ENCODE results near the gene LGALS9. TPM values are rescaled to one million over a fixed set of nuclear protein-coding genes. Genes with fewer than 3 reads are reported as not detected.

LGALS9 gene
- total RNA-seq, 4 donors from 2014 or later = 20.2 to 76.1 (median 23.9) TPM

DNA sequence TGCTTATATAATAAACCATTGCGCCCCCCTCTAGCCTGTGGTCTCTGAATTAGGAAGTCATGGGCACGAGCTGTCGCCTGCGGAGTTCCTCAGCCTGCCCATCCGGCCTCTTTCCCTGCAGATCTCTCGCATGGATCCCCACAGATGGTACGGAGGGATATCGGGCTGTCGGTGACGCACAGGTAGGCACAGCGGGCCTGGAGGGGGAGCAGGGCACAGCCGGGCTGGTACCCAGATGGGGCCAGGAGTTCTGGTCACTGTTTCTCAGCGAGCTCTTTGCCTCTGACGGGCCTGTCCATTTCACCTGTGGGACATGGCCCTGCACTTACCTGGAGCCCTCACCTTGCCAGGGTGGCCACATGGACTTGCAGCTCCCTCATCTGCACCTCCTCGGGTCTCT lies 42.6 kb upstream of the LGALS9 start:
- Histone ChIP-seq H3K4me3 (no peak overlapping the region), H3K9me3 (no peaks in the 10 kb centered on the region), H3K27ac (no peak overlapping the region), H3K4me1 (no peaks in the 10 kb centered on the region), H3K27me3 (no peaks in the 10 kb centered on the region), H3K36me3 (peaks cover 3 to 100% (median 12%) of the 10 kb centered on the region in 3 donors)
- intact Hi-C loops (cut with DNase I) = no loop called here
- WGBS, 2 donors = 95 to 100% methylated on average over 1 to 15 of the region's 15 CpGs
- no peak for DNase-seq
- no peak for TF ChIP-seq POLR2A (IDR thresholded peaks at IDR 0.05)
- TF ChIP-seq, protein P1, sequence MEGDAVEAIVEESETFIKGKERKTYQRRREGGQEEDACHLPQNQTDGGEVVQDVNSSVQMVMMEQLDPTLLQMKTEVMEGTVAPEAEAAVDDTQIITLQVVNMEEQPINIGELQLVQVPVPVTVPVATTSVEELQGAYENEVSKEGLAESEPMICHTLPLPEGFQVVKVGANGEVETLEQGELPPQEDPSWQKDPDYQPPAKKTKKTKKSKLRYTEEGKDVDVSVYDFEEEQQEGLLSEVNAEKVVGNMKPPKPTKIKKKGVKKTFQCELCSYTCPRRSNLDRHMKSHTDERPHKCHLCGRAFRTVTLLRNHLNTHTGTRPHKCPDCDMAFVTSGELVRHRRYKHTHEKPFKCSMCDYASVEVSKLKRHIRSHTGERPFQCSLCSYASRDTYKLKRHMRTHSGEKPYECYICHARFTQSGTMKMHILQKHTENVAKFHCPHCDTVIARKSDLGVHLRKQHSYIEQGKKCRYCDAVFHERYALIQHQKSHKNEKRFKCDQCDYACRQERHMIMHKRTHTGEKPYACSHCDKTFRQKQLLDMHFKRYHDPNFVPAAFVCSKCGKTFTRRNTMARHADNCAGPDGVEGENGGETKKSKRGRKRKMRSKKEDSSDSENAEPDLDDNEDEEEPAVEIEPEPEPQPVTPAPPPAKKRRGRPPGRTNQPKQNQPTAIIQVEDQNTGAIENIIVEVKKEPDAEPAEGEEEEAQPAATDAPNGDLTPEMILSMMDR (IDR thresholded peaks at IDR 0.05) = no peak

DNA sequence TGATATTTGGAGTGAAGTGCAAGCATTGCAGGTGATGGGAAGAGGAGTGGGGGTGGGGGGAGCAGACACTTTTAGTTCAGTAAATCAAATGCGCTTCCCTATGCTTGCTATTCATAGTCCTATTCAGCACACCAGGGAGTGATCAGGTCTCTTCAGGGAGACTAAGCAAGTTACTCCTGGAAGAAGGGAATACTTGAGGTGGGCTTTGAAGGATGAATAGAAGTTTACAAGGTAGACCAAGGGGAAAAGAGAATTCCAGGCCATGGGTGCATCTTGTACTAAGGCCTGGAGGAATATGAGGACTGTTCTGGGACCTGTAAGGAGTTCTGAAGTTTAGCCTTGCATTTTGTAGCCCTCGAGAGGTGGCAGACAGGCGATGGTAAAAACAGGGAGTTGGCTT lies 40.1 kb upstream of the LGALS9 start:
- H3K36me3 ChIP-seq = peaks cover 5 to 100% (median 9%) of the 10 kb centered on the region in 3 donors
- no peak for DNase-seq
- H3K27ac ChIP-seq = no peak overlapping the region
- H3K4me1 ChIP-seq = no peaks in the 10 kb centered on the region
- intact Hi-C loops (cut with DNase I) = loop anchor here (10.0 kb wide), 1 partner anchor 136 kb away; the partner anchor contains the start of gene KSR1
- no peak overlapping the region for H3K4me3 ChIP-seq
- H3K9me3 ChIP-seq = no peaks in the 10 kb centered on the region
- WGBS, 2 donors = 97 to 100% methylated on average over 3 of the region's 3 CpGs
- TF ChIP-seq, protein P1 (IDR thresholded peaks at IDR 0.05) = no peak
- TF ChIP-seq POLR2A (IDR thresholded peaks at IDR 0.05) = no peak
- no peaks in the 10 kb centered on the region for H3K27me3 ChIP-seq

DNA sequence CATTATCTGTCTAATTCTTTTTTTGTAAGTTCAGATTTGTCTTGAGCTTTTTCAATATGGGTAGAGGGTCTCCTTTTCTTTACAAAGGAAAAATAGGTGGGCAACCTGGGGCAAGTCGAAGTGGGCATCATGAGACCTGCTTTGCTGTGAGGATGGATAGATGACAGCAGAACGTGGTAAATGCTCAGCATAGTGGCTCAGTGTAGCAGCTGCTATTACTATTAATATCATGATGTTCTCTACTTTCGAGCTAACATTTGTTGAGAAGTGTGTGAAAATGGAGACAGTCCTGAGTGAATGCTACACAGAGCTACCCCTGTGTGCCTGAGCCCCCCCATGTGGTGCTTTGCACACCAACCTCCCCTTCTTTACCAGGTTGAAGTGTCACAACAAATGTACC lies 39.0 kb upstream of the LGALS9 start:
- H3K27ac ChIP-seq = no peak overlapping the region
- H3K4me3 ChIP-seq = no peak overlapping the region
- intact Hi-C loops (cut with DNase I) = loop anchor here (10.0 kb wide), 1 partner anchor 137 kb away; the partner anchor contains the start of gene KSR1
- H3K27me3 ChIP-seq = no peaks in the 10 kb centered on the region
- H3K4me1 ChIP-seq = no peaks in the 10 kb centered on the region
- TF ChIP-seq, protein P1 (IDR thresholded peaks at IDR 0.05) = no peak
- no peak for TF ChIP-seq POLR2A (IDR thresholded peaks at IDR 0.05)
- H3K9me3 ChIP-seq = no peaks in the 10 kb centered on the region
- no peak for DNase-seq
- H3K36me3 ChIP-seq = peaks cover 3 to 99% (median 9%) of the 10 kb centered on the region in 3 donors
- WGBS, 2 donors = 90 to 92% methylated on average over 3 of the region's 3 CpGs

DNA sequence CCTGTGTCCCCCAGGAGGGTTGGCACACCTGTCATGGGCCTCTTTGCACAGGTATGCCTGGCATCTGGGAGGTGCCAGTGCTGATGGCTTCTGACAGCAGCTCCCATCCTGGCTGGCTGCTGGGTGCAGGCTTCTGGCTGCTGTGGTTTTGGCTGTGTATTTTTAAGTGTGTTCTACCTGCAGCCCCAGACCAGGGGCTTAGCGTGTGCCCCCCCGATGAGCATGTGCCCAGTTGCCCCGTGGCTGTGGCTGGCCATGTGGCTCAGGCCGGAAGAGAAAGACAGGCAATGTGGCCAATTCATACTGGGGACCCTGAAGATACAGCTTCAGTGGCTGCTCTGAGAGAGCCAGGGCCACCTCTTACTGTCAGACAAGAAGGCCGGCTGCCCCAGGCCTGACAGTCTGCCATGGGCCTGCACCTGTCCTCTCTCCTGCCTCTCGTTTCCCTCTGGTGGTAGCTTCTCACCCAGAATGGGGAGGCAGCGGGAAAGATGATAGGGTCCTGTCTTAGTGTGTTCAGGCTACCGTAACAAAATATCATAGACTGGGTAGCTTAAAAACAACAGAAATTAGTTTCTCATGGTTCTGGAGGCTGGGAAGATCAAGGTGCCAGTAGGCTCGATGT lies 37.6 kb upstream of the LGALS9 start:
- intact Hi-C loops (cut with DNase I) = loop anchor here (10.0 kb wide), 1 partner anchor 139 kb away; the partner anchor contains the start of gene KSR1
- Histone ChIP-seq H3K27me3 (no peaks in the 10 kb centered on the region), H3K4me1 (no peaks in the 10 kb centered on the region), H3K27ac (no peak overlapping the region), H3K4me3 (no peak overlapping the region), H3K9me3 (no peaks in the 10 kb centered on the region), H3K36me3 (peaks cover 10 to 99% (median 16%) of the 10 kb centered on the region in 3 donors)
- 100% methylated on average over 1 to 3 of the region's 9 CpGs for WGBS, 2 donors
- no peak for TF ChIP-seq POLR2A (IDR thresholded peaks at IDR 0.05)
- TF ChIP-seq, protein P1 (IDR thresholded peaks at IDR 0.05) = no peak
- DNase-seq = no peak

DNA sequence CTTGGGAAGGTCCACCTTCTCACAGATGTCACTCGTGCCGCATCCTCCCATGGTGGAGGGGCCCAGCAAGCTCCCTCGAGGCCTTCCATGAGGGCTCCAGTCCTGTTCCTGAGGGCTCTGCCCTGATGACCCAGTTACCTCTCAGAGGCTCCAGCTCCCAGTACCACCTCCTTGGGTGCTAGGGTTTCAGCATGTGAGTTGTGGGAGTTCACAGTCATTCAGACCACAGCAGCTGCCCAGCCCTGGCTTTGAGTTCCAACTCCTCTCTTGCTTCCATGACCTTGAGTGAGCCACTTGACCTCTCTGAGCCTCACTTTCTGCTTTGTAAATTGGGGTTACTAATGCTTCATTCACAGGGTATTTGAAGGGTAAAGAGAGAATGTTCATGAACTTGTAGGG lies 37.1 kb upstream of the LGALS9 start:
- Histone ChIP-seq H3K27ac (no peak overlapping the region), H3K9me3 (no peaks in the 10 kb centered on the region), H3K4me1 (no peaks in the 10 kb centered on the region), H3K36me3 (peaks cover 10 to 99% (median 16%) of the 10 kb centered on the region in 3 donors), H3K4me3 (no peak overlapping the region), H3K27me3 (no peaks in the 10 kb centered on the region)
- no peak for TF ChIP-seq POLR2A (IDR thresholded peaks at IDR 0.05)
- TF ChIP-seq, protein P1 (IDR thresholded peaks at IDR 0.05) = no peak
- 90 to 100% methylated on average over 3 of the region's 3 CpGs for WGBS, 2 donors
- intact Hi-C loops (cut with DNase I) = loop anchor here (10.0 kb wide), 1 partner anchor 139 kb away; the partner anchor contains the start of gene KSR1
- DNase-seq = no peak

Measured in esophagus squamous epithelium (tissue), 5 donors.